Middle frontal gyrus (tissue), 1 donor: ENCODE data around the gene KIDINS220.

ENCODE experiments used
- DNase-seq: peaks from one replicate; pipeline ENCODE4 v3.0.0-alpha.2; 2015; ENCODE audit warnings: low spot score; ENCODE audit errors: extremely low spot score

Gene KIDINS220

GRCh38 chr2:8805278-8806210 lies 31.9 kb downstream of the KIDINS220 start:
- DNase-seq, result no peak

- no peak for DNase-seq
These were observed 33.6 kb downstream of the KIDINS220 start for GRCh38 chr2:8803658-8804379.

- DNase-seq, result no peak
These were observed 34.7 kb downstream of the KIDINS220 start for GRCh38 chr2:8802741-8803140.

GRCh38 chr2:8800821-8801220 lies 36.6 kb downstream of the KIDINS220 start:
- no peak for DNase-seq

GRCh38 chr2:8800218-8800617 lies 37.2 kb downstream of the KIDINS220 start:
- DNase-seq, result no peak

GRCh38 chr2:8799004-8799403 lies 38.4 kb downstream of the KIDINS220 start:
- no peak for DNase-seq

GRCh38 chr2:8798393-8798792 lies 39.0 kb downstream of the KIDINS220 start:
- DNase-seq, result no peak

GRCh38 chr2:8797682-8798081 lies 39.7 kb downstream of the KIDINS220 start:
- DNase-seq, result no peak

GRCh38 chr2:8796878-8797550 lies 40.4 kb downstream of the KIDINS220 start:
- DNase-seq, result no peak

- no peak for DNase-seq
These were observed 41.0 kb downstream of the KIDINS220 start for GRCh38 chr2:8796315-8796848.

- no peak for DNase-seq
These were observed 42.2 kb downstream of the KIDINS220 start for GRCh38 chr2:8794923-8795825.

GRCh38 chr2:8790739-8791162 lies 46.7 kb downstream of the KIDINS220 start:
- DNase-seq, result no peak

- DNase-seq, result no peak
These were observed 51.0 kb downstream of the KIDINS220 start for GRCh38 chr2:8786463-8786862.

- DNase-seq, result no peak
These were observed 57.4 kb downstream of the KIDINS220 start for GRCh38 chr2:8779795-8780671.

GRCh38 chr2:8774371-8774770 lies 63.0 kb downstream of the KIDINS220 start:
- DNase-seq, result no peak

- DNase-seq, result no peak
These were observed 70.1 kb downstream of the KIDINS220 start for GRCh38 chr2:8767324-8767723.

GRCh38 chr2:8761529-8762164 lies 75.8 kb downstream of the KIDINS220 start:
- peak; percentile 42 for DNase-seq

- DNase-seq, result no peak
These were observed 80.7 kb downstream of the KIDINS220 start for GRCh38 chr2:8756716-8757115.

- DNase-seq, result no peak
These were observed 81.2 kb downstream of the KIDINS220 start for GRCh38 chr2:8756230-8756629.
